ENCODE measurements around the gene MCF2L2.
"Not testable (repeated sequence)": the region's sequence is repeated elsewhere in the genome, so short reads cannot be mapped to it uniquely, and the experiment has no call there.

DNA sequence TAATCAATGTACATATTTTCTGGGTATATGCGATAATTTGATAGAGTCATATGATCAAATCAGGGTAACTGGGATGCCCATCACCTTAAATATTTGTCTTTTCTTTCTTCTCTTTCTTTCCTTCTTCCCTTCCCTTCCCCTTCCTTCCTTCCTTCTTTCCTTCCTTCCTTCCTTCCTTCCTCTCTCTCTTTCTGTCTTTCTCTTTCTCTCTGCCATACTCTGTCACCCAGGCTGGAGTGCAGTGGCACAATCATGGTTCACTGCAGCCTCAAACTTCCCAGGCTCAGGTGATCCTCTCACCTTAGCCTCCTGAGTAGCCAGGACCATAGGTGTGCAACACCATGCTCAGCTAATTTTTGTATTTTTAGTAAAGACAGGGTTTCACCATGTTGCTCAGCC, 47.3 kb upstream of the MCF2L2 start:
- not testable (repeated sequence) for TF ChIP-seq YY1 (IDR thresholded peaks at IDR 0.05; ENCODE audit: insufficient read depth, insufficient read length); ZNF274 (IDR thresholded peaks at IDR 0.05; ENCODE audit: low read depth, low read length)

Measured in NT2/D1 (cell line).